Immature natural killer cell (primary cell): ENCODE measurements around the gene ZNF664. TPM values are rescaled to one million over a fixed set of nuclear protein-coding genes. Genes with fewer than 3 reads are reported as not detected.

Experiments used
- DNase-seq, 3 donors: peaks; one replicate each; pipeline ENCODE4 v3.0.0; 2022; ENCODE audit warnings: mixed read lengths in 1 of 3
- H3K27ac Mint-ChIP-seq, 6 donors: one replicate each; pipeline ENCODE4 v1.8.0; 2020; ENCODE audit warnings: mixed read lengths in 6 of 6, mild to moderate bottlenecking in 5 of 6, inconsistent platforms in 4 of 6, moderate library complexity in 3 of 6
- H3K27me3 Mint-ChIP-seq, 3 donors: one replicate each; pipeline ENCODE4 v1.8.0; 2020 to 2021; ENCODE audit warnings: low read depth in 3 of 3, mild to moderate bottlenecking in 3 of 3, mixed read lengths in 3 of 3, moderate library complexity in 3 of 3, inconsistent platforms in 1 of 3
- H3K36me3 Mint-ChIP-seq, 3 donors: one replicate each; pipeline ENCODE4 v1.8.0; 2020; ENCODE audit warnings: mixed read lengths in 3 of 3, inconsistent platforms in 2 of 3, mild to moderate bottlenecking in 2 of 3
- H3K4me1 Mint-ChIP-seq, 2 donors: one replicate each; pipeline ENCODE4 v1.8.0; 2020; ENCODE audit warnings: inconsistent platforms in 2 of 2, mild to moderate bottlenecking in 2 of 2, mixed read lengths in 2 of 2, moderate library complexity in 1 of 2
- H3K4me3 Mint-ChIP-seq, 5 donors: one replicate each; pipeline ENCODE4 v1.8.0; 2020; ENCODE audit warnings: mild to moderate bottlenecking in 5 of 5, mixed read lengths in 5 of 5, inconsistent platforms in 3 of 5, moderate library complexity in 3 of 5
- H3K9me3 Mint-ChIP-seq, 6 donors: one replicate each; pipeline ENCODE4 v1.8.0; 2020; ENCODE audit warnings: mild to moderate bottlenecking in 6 of 6, mixed read lengths in 6 of 6, inconsistent platforms in 4 of 6, moderate library complexity in 3 of 6
- polyA plus RNA-seq, 3 donors: library from polyadenylated mRNA; unstranded; fragments of 300-500 nt; fragmentation: Illumina TruSeq; gene quantifications; one replicate each; pipeline ENCODE4 v1.2.3, GENCODE V29; 2021

ZNF664 gene
- polyA plus RNA-seq, 3 donors from 2014 or later, result 2.1 to 12.9 (median 8.2) TPM

- no peak overlapping the region for H3K27ac Mint-ChIP-seq
- H3K36me3 Mint-ChIP-seq, result no peaks in the 10 kb centered on the region
- peaks cover 0 to 7% (median 3%) of the 10 kb centered on the region in 3 donors for H3K27me3 Mint-ChIP-seq
- H3K4me1 Mint-ChIP-seq, result no peaks in the 10 kb centered on the region
- no peaks in the 10 kb centered on the region for H3K9me3 Mint-ChIP-seq
- no peak for DNase-seq
- H3K4me3 Mint-ChIP-seq, result no peak overlapping the region
These were observed 60.8 kb downstream of the ZNF664 start for GRCh38 chr12:124033859-124034258.

- Mint-ChIP-seq H3K27ac (no peak overlapping the region), H3K9me3 (no peaks in the 10 kb centered on the region), H3K36me3 (no peaks in the 10 kb centered on the region), H3K27me3 (peaks cover 0 to 7% (median 3%) of the 10 kb centered on the region in 3 donors), H3K4me1 (no peaks in the 10 kb centered on the region), H3K4me3 (no peak overlapping the region)
- no peak for DNase-seq
These were observed 61.3 kb downstream of the ZNF664 start for GRCh38 chr12:124034297-124034696.

DNA sequence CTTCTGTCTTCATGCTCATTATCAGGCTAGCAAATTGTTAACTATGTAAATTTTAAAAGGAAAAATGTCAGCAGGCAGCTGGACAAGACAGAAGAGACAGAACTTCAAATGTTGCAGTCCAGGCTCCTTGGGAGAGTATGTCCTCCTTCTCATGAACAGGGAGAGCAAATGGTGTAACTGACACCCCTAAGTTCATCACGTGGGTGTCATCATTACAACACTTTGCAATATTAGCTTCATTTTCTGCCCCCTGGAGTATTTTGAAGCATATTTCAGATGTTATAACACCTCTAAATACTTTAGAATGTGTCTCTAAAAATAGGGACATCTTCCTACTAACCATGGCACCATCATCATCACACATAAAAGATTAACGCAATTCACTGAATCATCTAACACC lies 62.1 kb downstream of the ZNF664 start:
- peaks cover 0 to 7% (median 6%) of the 10 kb centered on the region in 3 donors for H3K27me3 Mint-ChIP-seq
- no peak overlapping the region for H3K4me3 Mint-ChIP-seq
- H3K36me3 Mint-ChIP-seq, result no peaks in the 10 kb centered on the region
- H3K4me1 Mint-ChIP-seq, result no peaks in the 10 kb centered on the region
- DNase-seq, result no peak
- no peaks in the 10 kb centered on the region for H3K9me3 Mint-ChIP-seq
- no peak overlapping the region for H3K27ac Mint-ChIP-seq

- Mint-ChIP-seq H3K4me3 (no peak overlapping the region), H3K27me3 (peaks cover 0 to 7% (median 4%) of the 10 kb centered on the region in 3 donors), H3K36me3 (no peaks in the 10 kb centered on the region), H3K27ac (no peak overlapping the region), H3K9me3 (no peaks in the 10 kb centered on the region), H3K4me1 (no peaks in the 10 kb centered on the region)
- no peak for DNase-seq
These were observed 63.2 kb downstream of the ZNF664 start for GRCh38 chr12:124036171-124036598.

DNA sequence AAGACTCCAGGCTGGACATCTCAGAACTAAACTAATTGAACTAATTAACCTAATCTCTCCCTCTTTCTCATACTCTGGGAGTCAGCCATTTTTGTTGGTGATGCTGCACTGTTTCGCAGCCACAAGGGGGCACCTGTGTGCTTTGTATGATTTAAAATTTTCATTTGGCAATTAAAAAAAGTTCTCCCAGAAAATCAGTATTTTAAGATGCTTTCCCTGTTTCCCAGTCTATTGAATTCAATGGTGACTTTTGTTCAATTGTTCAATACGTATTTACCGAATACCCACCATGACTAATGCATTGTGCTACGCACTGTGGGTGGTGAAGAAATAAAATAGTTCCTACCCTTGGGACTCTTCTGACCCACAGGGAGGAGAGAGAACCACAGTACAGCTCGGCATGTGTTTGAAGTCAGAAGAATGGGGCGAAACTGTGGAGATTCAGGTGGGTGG lies 63.7 kb downstream of the ZNF664 start:
- peaks cover 0 to 7% (median 4%) of the 10 kb centered on the region in 3 donors for H3K27me3 Mint-ChIP-seq
- H3K36me3 Mint-ChIP-seq, result no peaks in the 10 kb centered on the region
- no peaks in the 10 kb centered on the region for H3K9me3 Mint-ChIP-seq
- no peaks in the 10 kb centered on the region for H3K4me1 Mint-ChIP-seq
- H3K27ac Mint-ChIP-seq, result no peak overlapping the region
- DNase-seq, result peak; percentile 22 to 43 (median 31)
- no peak overlapping the region for H3K4me3 Mint-ChIP-seq

DNA sequence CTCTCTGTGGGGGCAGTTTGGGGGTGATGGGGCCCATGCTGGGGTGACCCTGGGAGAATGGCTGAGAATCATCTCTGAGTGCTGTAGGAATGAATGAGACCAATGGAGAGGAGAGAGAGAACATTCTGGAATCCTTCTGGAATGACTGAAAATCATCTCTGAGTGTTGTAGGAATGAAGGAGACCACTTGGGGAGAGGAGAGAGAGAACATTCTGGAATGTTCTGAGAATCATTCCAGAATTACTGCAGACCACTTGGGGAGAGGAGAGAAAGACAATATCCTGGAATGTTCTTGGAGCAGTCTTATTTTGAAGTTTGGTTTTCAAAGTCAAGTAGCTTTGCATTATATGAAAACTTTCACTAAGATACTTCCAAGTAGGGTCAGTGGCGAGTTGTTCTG lies 64.3 kb downstream of the ZNF664 start:
- no peaks in the 10 kb centered on the region for H3K4me1 Mint-ChIP-seq
- H3K4me3 Mint-ChIP-seq, result no peak overlapping the region
- no peaks in the 10 kb centered on the region for H3K36me3 Mint-ChIP-seq
- no peak for DNase-seq
- H3K9me3 Mint-ChIP-seq, result no peaks in the 10 kb centered on the region
- peaks cover 0 to 9% (median 4%) of the 10 kb centered on the region in 3 donors for H3K27me3 Mint-ChIP-seq
- H3K27ac Mint-ChIP-seq, result no peak overlapping the region

DNA sequence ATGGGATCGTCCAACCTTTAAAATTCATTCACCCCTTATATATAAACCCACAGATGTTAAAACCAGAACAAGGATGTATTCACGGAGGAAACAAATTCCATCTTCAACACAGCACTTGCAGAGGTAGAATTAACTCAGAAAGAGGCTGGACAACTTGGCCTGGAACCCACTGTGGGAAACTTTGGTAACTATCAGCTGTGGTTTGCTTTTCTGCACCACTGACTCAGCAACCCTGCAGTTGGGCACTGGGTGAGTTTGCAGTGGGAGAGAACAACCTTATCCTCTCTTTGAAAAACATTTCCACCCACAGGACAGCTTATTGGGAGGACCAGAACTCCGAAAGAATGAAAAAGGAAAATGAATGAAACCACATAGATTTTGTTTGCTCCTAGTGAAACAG lies 66.3 kb downstream of the ZNF664 start:
- H3K4me3 Mint-ChIP-seq, result no peak overlapping the region
- no peaks in the 10 kb centered on the region for H3K36me3 Mint-ChIP-seq
- H3K9me3 Mint-ChIP-seq, result no peaks in the 10 kb centered on the region
- peaks cover 0 to 11% (median 4%) of the 10 kb centered on the region in 3 donors for H3K27me3 Mint-ChIP-seq
- H3K4me1 Mint-ChIP-seq, result no peaks in the 10 kb centered on the region
- H3K27ac Mint-ChIP-seq, result no peak overlapping the region
- no peak for DNase-seq

- Mint-ChIP-seq H3K27me3 (peaks cover 0 to 11% (median 4%) of the 10 kb centered on the region in 3 donors), H3K36me3 (no peaks in the 10 kb centered on the region), H3K27ac (no peak overlapping the region), H3K4me3 (no peak overlapping the region), H3K9me3 (no peaks in the 10 kb centered on the region), H3K4me1 (no peaks in the 10 kb centered on the region)
- no peak for DNase-seq
These were observed 67.3 kb downstream of the ZNF664 start for GRCh38 chr12:124040291-124040690.

DNA sequence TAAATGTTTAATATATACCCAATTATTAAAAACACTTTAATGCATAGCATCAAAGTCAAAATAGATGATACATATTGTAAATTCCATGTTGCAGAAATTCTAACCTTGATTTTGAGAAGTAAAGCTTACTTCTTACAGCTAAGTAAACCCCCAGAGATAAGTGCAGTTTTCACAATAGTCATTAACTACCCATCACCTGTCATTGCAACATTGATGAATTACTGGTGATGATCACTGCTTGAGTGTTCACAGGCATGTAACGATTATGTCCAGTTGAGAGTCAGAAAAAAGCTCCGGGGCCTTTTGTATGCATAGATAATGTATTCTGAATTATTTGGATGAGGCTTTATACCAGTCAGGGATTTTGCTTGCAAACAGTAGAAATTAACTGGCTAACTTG lies 67.7 kb downstream of the ZNF664 start:
- Mint-ChIP-seq H3K27ac (no peak overlapping the region), H3K9me3 (no peaks in the 10 kb centered on the region)

GRCh38 chr12:124041907-124042306 lies 68.9 kb downstream of the ZNF664 start:
- H3K27ac Mint-ChIP-seq, result no peak overlapping the region
- no peak for DNase-seq
- no peaks in the 10 kb centered on the region for H3K4me1 Mint-ChIP-seq
- peaks cover 0 to 7% (median 6%) of the 10 kb centered on the region in 3 donors for H3K36me3 Mint-ChIP-seq
- H3K9me3 Mint-ChIP-seq, result peaks cover 0 to 8% (median 5%) of the 10 kb centered on the region in 6 donors
- no peak overlapping the region for H3K4me3 Mint-ChIP-seq
- peaks cover 0 to 8% (median 4%) of the 10 kb centered on the region in 3 donors for H3K27me3 Mint-ChIP-seq

More for the DNA sequence above, 67.7 kb downstream of the ZNF664 start:
- H3K4me1 Mint-ChIP-seq, result no peaks in the 10 kb centered on the region
- H3K36me3 Mint-ChIP-seq, result no peaks in the 10 kb centered on the region
- no peak overlapping the region for H3K4me3 Mint-ChIP-seq
- DNase-seq, result no peak
- H3K27me3 Mint-ChIP-seq, result peaks cover 0 to 9% (median 4%) of the 10 kb centered on the region in 3 donors

DNA sequence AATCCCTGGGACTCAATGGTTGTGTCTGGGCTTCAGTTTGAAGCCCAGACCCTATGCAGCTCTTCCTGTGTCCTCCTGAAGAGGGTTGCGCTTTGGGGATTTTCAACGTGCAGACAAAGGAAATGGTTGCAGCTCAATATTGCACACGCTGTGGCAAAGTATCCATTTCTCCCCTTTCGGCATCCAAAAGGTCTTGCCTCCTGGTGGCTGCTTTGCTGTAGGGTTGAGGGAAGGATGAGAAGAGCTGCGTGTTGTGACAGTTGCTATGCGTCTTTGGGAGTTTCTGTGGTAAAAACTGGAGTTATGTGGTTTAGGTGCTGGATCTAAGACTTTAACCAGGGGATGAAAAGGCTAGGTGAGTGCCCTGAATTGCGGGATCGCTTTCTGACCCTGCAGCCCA lies 71.0 kb downstream of the ZNF664 start:
- Mint-ChIP-seq H3K9me3 (peaks cover 3 to 22% (median 17%) of the 10 kb centered on the region in 6 donors), H3K4me3 (no peak overlapping the region), H3K27ac (peak overlapping the region in 1 of 6 donors; percentile 18), H3K4me1 (no peaks in the 10 kb centered on the region), H3K27me3 (peaks cover 0 to 4% (median 4%) of the 10 kb centered on the region in 3 donors), H3K36me3 (peaks cover 0 to 15% (median 8%) of the 10 kb centered on the region in 3 donors)
- DNase-seq, result no peak

DNA sequence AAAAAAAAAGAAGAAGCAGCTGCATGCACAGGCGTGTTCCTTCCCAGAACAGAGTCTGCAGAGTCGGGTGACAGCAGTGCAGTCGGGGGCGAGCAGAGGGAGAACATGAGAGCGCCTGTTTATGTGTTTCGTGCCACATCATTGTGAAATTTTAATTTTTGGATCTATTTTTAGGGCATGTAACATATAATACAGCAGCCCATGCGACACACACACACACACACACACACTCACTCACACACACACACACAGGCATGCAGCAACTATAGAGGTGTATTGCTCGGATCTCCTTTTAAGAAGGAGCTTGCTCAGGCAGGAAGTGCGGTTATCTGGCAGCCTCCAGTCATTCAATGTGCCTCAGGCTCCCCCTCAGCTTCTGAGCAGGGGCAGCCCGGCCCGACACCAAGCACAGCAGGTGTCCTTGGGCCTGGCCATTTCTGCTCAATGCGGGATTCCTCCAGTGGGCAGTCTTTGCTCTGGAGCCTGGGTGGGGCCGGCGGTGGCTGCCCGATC lies 71.8 kb downstream of the ZNF664 start:
- Mint-ChIP-seq H3K4me3 (no peak overlapping the region), H3K27ac (no peak overlapping the region), H3K4me1 (no peaks in the 10 kb centered on the region), H3K9me3 (peaks cover 3 to 22% (median 17%) of the 10 kb centered on the region in 6 donors), H3K27me3 (peaks cover 0 to 4% (median 4%) of the 10 kb centered on the region in 3 donors), H3K36me3 (peaks cover 0 to 15% (median 8%) of the 10 kb centered on the region in 3 donors)
- DNase-seq, result no peak

- Mint-ChIP-seq H3K9me3 (peaks cover 5 to 22% (median 17%) of the 10 kb centered on the region in 6 donors), H3K4me1 (no peaks in the 10 kb centered on the region), H3K4me3 (no peak overlapping the region), H3K36me3 (peaks cover 0 to 15% (median 8%) of the 10 kb centered on the region in 3 donors), H3K27me3 (peaks cover 0 to 4% (median 0%) of the 10 kb centered on the region in 3 donors), H3K27ac (no peak overlapping the region)
- DNase-seq, result no peak
These were observed 72.8 kb downstream of the ZNF664 start for GRCh38 chr12:124045671-124046455.

DNA sequence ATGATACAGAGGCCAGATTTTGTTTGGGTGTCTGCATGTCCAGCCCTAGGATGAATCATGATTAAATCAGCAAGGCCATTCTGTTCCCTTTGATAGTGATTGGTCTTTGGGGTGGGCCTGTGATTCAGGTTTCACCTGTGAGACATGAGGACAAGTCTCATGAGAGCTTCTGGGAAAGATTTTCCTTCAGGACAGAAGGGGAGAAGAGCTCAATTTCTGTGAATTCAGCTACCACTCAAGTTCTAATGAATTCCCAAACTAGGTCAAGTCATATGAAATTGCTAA lies 73.4 kb downstream of the ZNF664 start:
- no peaks in the 10 kb centered on the region for H3K4me1 Mint-ChIP-seq
- peaks cover 0 to 4% (median 0%) of the 10 kb centered on the region in 3 donors for H3K27me3 Mint-ChIP-seq
- H3K4me3 Mint-ChIP-seq, result no peak overlapping the region
- no peak overlapping the region for H3K27ac Mint-ChIP-seq
- DNase-seq, result no peak
- H3K9me3 Mint-ChIP-seq, result peaks cover 5 to 22% (median 17%) of the 10 kb centered on the region in 6 donors
- H3K36me3 Mint-ChIP-seq, result peaks cover 0 to 15% (median 8%) of the 10 kb centered on the region in 3 donors
